HG03108 (cell line): ENCODE measurements around the gene TPM4.

ENCODE experiments used
- ATAC-seq: cut with Tn5 transposase; IDR thresholded peaks from one replicate; pipeline ENCODE4 v1.9.1; 2021; ENCODE audit warnings: moderate library complexity; ENCODE audit not compliant: unreplicated experiment

The TPM4 gene

GRCh38 chr19:16041299-16041990 lies 34.9 kb upstream of the TPM4 start:
- ATAC-seq = no peak

GRCh38 chr19:16041991-16042386 lies 34.3 kb upstream of the TPM4 start:
- ATAC-seq = no peak

GRCh38 chr19:16042533-16043085 lies 33.7 kb upstream of the TPM4 start:
- no peak for ATAC-seq

- ATAC-seq = no peak
Observed at GRCh38 chr19:16043156-16043757, 33.0 kb upstream of the TPM4 start.

- ATAC-seq = no peak
Observed at GRCh38 chr19:16044746-16045145, 31.5 kb upstream of the TPM4 start.

- no peak for ATAC-seq
Observed at GRCh38 chr19:16045171-16045570, 31.1 kb upstream of the TPM4 start.

- ATAC-seq = no peak
Observed at GRCh38 chr19:16045893-16046292, 30.4 kb upstream of the TPM4 start.

- no peak for ATAC-seq
Observed at GRCh38 chr19:16048583-16048982, 27.7 kb upstream of the TPM4 start.

- no peak for ATAC-seq
Observed at GRCh38 chr19:16051254-16052025, 24.9 kb upstream of the TPM4 start.

GRCh38 chr19:16052353-16052752 lies 23.9 kb upstream of the TPM4 start:
- ATAC-seq = no peak

GRCh38 chr19:16057062-16057461 lies 19.2 kb upstream of the TPM4 start:
- no peak for ATAC-seq

GRCh38 chr19:16060294-16060693 lies 16.0 kb upstream of the TPM4 start:
- ATAC-seq = no peak

GRCh38 chr19:16061943-16062342 lies 14.4 kb upstream of the TPM4 start:
- no peak for ATAC-seq

GRCh38 chr19:16062789-16063188 lies 13.5 kb upstream of the TPM4 start:
- no peak for ATAC-seq

GRCh38 chr19:16064209-16064889 lies 11.9 kb upstream of the TPM4 start:
- no peak for ATAC-seq

GRCh38 chr19:16066611-16067104 lies 9.6 kb upstream of the TPM4 start:
- ATAC-seq = no peak

- no peak for ATAC-seq
Observed at GRCh38 chr19:16067205-16067938, 8.9 kb upstream of the TPM4 start.

- ATAC-seq = no peak
Observed at GRCh38 chr19:16068696-16069259, 7.5 kb upstream of the TPM4 start.

GRCh38 chr19:16069813-16070365 lies 6.4 kb upstream of the TPM4 start:
- no peak for ATAC-seq
